Cardiac septum (tissue), 1 donor: Measurements from ENCODE around the gene CENPU. TPM values are rescaled to one million over a fixed set of nuclear protein-coding genes. Genes with fewer than 3 reads are reported as not detected.
"Not testable (repeated sequence)": the region's sequence is repeated elsewhere in the genome, so short reads cannot be mapped to it uniquely, and the experiment has no call there.

Source experiments
- DNase-seq: peaks from one replicate; pipeline ENCODE4 v3.0.0-alpha.2; 2020; ENCODE audit warnings: low spot score
- intact Hi-C: fragments of 100-400 bp; cut with DNase I; formaldehyde crosslinking; loops from one replicate; pipeline ENCODE4 v1.14.0; 2022
- total RNA-seq: library from RNA; stranded (reverse); fragmentation: NEBNext Ultra II Directional; extraction: Animal tissue kit (Norgen Biotek cat#: 25700); gene quantifications from one replicate; pipeline ENCODE4 v1.2.1, GENCODE V29; 2021
- donor health status: DM: no; HTN: no; CAD: no.

Gene CENPU
- total RNA-seq, 1 donor from 2014 or later, result 1.5 TPM

DNA sequence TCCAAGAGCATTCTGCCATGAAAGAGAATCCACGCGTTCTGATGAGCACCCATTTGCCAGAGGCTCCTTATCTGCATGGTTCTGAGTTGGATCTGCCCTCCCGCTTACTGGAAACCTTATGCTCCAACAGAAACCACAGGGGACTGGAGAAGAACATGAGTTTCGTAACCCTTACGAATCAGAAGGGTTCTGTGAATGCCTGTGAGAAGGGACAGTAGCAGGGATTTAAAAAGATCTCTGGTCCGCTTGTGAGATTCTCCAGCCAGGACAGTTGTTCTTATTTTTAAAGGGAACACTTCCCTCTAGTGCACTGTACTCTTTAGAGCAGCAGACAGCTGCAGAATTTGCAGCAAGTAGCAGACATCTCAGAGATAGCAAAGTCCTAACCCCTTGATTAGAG is 22.5 kb upstream of the CENPU start:
- intact Hi-C loops, result no loop called here
- no peak for DNase-seq

DNA sequence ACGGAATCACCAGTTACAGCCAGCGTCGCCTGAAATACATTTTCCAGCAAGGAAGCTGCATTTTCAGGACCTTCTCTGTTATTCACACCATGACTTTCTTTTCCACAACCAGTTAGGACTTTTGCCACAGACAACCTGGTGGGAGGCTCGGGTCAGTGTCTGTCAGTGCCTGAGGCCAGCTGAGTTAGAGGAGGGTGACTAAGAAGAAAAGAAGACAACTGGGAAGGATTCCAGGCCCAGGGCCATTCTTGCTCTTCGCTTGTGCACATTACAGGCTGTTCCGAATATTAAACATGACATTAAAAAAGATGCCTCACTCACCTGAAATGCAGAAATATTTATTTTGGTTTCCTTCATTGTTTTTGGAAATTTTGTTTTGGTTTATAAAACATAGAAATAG is 21.4 kb upstream of the CENPU start:
- no peak for DNase-seq

DNA sequence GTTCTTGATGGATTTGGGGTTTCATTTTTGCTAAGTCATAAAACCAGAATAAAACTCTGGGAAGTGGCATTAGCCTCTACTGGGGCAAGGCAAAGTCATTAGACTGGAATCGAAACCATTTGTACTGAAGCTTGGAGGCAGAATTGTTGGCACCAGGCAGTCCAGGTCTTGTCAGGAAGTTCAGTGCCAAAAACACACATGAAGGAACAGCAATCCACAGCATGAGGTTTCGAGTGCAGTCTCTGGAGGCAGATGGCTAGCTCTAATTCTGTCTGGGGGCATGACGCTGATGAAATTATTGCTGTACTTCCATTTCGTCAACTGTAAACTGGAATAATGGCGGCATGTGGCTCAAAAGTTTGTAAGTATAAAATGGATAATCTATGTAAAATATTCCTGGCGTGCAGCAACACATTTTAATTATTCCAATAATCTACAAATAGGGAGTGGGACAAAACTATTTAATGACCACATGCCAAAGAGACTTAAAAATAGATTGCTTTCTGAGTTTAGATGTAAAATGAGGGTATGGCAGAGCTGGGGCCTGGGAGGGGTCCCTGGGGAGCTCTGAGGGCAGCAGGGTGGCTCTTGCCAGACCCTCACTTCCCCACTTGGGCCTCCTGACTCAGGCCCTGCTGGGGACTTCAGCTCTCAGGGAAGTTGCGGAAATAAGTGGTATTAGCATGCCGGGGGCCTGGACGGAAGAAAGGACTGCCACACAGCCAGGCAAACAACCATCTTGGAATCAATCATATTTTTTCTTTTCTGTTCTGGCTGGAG is 18.8 kb upstream of the CENPU start:
- intact Hi-C loops, result no loop called here
- DNase-seq, result no peak

More for the DNA sequence above, 21.4 kb upstream of the CENPU start:
- intact Hi-C loops, result no loop called here

DNA sequence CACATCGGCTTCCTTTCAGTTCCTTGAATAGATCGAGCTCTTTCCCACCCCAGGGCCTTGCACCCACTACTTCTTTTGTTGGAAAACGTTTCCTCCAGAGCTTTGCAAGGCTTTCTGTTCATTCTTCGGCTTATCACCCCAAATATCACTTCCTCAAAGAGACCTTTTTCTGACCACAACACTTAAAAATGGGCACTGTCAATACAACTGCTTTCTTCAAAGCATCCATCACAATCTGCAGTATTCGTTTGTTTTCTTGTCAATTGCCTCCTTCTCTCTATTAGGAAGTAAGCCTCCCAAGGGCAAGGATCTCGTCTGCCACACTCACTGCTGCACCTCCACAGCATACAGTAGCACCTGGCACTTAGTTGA is 17.7 kb upstream of the CENPU start:
- DNase-seq, result no peak
- intact Hi-C loops, result no loop called here

DNA sequence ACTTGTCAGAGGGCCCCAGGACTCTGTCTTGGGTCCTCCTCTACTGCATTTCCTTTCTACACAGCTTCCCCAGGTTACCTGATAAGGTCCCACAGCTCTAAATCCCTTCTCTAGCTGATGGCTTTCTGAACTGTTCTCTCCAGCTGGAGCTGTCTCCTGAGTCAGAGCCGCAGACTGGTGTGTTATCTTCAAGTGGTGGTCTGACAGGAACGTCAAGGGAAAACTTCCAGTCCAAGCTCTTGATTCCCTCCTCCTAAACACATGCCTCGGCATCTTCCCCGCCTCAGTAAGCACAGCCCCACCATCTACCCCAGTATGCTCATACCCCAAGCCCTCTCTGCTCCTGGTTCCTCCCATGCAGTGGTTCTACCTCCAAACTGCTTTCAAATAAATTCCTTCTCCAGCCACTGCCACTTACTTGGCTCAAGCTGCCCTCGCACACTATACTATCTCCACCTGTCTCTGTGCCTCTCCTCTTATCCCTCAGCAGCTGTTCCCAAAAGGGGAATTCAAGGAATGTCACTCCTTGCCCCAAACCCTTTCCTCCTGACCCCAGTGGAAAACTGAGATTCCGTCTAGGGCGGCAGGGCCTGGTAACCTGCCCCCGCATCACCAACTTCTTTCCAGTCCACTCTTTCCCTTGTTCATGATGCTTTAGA is 17.2 kb upstream of the CENPU start:
- intact Hi-C loops, result no loop called here
- no peak for DNase-seq

DNA sequence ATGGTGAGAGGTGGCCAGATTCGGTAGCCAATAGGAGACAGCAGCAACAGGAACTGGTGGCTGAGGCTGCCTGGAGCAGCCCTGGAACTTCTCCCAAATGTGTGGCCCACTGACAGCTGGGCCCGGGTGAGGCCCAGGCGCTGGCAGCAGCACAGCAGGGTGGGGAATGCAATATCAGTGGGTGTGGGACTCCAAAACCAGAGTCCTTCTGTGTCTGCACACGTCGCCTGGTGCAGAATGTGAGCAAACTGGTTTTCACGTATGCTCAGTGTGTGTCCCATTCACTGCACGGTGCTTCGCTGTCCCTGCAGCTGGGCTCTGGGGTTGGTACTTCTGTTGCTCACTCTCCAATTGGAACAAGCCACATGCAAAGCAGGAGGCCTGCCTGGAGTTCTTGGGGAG is 14.4 kb upstream of the CENPU start:
- DNase-seq, result no peak
- intact Hi-C loops, result loop anchor here (5.0 to 10.0 kb wide), 4 partner anchors 79 to 387 kb away; partner anchors contain the start of gene ACSL1

DNA sequence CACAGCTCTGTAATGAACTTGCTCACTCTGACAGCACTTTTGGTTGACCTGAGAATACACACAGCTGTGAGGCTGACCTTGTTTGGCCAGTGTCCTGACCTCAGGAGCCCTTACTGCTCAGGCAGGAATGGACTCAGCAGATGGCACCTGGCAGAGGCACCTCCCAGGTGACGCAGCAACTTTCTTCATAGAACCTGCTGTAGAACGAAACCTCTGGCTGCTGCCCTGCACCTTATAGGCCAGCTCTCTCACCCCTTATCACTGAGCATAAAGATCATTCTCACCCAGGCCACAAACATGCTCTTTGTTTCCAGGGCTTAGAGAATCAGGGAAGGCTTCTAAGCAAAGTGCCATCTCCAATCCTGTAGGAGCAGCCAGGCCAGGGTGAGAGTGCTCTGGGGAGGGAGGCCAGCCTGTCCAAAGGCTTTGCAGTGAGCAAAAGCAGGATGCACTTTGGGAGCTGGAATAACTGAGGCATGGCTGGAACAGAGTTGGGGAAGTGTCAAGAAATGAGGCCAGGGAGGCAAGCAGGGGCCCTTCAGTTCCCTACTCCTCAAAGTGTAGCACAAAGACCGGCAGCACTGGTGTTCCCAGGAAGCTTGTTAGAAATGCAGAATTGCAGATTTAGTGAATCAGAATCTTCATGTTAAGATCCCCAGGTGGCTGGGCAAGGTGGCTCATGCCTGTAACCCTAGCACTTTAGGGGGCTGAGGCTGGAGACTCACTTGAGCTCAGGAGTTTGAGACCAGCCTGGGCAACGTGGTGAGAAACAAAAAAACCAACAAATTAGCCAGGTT is 13.3 kb upstream of the CENPU start:
- intact Hi-C loops, result loop anchor here (5.0 to 10.0 kb wide), 4 partner anchors 80 to 388 kb away; partner anchors contain the start of gene ACSL1
- no peak for DNase-seq

DNA sequence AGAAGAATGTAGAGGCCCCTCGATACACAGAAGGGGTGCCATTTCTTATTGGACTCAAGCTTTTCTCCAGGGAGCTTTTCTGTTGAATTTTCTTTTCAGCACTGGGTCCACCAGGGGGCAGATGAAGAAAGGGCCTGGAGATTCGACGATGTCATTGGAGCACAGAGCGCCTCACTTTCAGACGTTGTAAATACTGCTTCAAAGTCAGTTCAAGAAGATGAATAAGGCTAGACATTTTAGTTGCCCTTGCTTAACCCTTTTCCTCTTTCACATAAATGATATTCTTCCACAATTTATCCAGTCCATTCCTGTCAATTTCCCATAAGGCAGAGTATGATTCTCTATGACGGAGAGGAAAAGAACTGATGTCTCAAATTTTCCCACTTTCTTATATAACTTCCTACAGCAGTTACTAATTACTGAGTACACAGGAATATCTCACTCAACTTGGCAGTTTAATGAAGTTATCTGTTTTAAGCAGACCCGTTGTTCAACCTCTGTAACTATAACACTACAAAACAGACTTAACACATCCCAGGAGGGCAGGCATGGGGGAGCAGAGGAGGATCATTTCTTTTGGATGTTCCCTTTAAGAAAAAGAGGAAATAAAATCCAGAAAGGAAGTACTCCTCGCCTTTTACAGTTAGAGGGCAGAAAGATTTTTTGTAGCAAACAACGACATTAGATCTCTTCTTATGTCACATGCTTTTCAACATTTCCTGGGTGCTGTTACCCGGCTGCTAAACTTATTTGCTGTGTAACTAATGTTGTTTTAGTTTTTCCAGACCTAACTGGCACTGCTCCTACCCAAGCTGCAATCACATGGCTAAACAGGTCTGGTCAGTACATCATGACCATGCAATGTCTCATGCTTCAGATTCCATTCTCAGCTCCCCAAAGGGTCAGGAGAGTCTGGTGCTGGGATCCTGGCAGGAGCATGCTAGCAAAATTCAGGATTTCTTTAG is 12.2 kb upstream of the CENPU start:
- no peak for DNase-seq
- intact Hi-C loops, result loop anchor here (2.0 to 10.0 kb wide), 5 partner anchors 81 to 389 kb away; partner anchors contain the start of gene ACSL1

DNA sequence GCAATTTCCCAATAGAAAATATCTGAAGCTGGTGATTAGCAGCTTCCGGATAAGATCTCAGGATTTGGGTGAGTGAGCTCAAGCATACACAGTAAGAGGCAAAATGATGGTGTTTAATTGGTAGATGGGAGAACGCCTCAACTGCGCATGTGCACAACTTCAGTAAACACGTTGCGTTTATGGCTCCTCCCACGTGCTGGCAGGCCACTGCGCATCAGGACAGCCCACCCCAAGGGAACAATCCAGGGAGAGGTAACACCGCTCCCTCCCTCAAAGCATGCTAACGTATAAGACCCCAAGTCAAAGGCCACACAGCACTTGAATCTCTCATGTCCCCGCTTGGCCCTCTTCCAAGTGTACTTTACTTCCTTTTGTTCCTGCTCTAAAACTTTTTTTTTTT is 10.3 kb upstream of the CENPU start:
- no peak for DNase-seq
- intact Hi-C loops, result loop anchor here (2.0 to 10.0 kb wide), 4 partner anchors 161 to 391 kb away; no protein-coding TSS in a partner anchor

DNA sequence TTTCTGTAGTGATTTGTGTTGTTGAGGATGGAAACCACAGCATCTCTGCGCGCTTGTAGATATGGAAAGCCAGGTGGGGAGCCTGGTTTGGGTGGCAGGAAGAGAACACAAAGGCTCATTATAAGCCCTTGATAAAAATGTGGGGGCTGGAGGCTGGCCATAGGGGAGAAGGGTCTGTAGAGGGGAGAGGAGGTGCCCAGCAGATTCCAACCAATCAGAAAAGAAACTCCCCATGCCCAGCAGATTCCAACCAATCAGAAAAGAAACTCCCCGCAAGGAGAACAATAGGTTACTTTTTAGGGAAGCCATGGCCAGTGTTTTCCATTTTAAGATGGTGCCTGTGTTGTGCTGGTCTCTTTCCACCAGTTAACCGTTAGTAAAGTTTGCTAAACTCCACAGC is 9.8 kb upstream of the CENPU start:
- DNase-seq, result no peak
- intact Hi-C loops, result loop anchor here (2.0 to 10.0 kb wide), 4 partner anchors 161 to 391 kb away; no protein-coding TSS in a partner anchor

DNA sequence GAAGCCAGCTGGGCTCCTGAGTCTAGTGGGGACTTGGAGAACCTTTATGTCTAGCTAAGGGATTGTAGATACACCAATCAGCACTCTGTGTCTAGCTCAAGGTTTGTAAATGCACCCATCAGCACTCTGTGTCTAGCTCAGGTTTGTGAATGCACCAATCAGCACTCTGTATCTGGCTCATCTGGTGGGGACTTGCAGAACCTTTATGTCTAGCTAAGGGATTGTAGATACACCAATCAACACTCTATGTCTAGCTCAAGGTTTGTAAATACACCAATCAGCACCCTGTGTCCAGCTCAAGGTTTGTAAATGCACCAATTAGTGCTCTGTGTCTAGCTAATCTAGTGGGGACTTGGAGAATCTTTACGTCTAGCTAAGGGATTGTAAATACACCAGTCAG is 7.8 kb upstream of the CENPU start:
- intact Hi-C loops, result loop anchor here (10.0 kb wide), 3 partner anchors 163 to 393 kb away; no protein-coding TSS in a partner anchor
- not testable (repeated sequence) for DNase-seq

DNA sequence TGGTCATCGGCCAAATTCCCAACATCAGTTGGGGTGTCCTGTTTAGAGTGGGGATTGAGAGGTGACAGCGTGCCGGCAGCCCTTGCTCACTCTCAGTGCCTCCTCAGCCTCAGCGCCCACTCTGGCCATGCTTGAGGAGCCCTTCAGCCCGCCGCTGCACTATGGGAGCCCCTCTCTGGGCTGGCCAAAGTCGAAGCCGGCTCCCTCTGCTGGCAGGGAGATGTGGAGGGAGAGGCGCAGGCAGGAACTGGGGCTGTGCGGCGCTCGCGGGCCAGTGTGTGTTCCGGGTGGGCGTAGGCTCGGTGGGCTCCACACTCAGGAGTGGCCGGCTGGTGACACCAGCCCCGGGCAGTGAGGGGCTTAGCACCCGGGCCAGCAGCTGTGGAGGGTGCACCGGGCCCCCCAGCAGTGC is 7.1 kb upstream of the CENPU start:
- intact Hi-C loops, result loop anchor here (10.0 kb wide), 3 partner anchors 164 to 394 kb away; no protein-coding TSS in a partner anchor
- no peak for DNase-seq

DNA sequence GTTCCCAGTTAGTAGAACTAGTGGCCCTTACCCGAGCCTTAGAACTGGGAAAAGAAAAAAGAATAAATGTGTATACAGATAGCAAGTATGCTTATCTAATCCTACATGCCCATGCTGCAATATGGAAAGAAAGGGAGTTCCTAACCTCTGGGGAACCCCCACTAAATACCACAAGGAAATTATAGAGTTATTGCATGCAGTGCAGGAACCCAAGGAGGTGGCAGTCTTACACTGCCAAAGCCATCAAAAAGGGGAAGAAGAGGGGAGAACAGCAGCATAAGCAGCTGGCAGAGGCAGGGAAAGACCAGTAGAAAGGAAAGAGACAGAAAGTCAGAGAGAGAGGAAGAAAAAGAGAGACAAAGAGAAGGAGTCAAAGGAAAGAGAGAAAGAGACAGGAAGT is 5.7 kb upstream of the CENPU start:
- intact Hi-C loops, result loop anchor here (10.0 kb wide), 1 partner anchor 205 kb away; no protein-coding TSS in a partner anchor
- DNase-seq, result not testable (repeated sequence)

DNA sequence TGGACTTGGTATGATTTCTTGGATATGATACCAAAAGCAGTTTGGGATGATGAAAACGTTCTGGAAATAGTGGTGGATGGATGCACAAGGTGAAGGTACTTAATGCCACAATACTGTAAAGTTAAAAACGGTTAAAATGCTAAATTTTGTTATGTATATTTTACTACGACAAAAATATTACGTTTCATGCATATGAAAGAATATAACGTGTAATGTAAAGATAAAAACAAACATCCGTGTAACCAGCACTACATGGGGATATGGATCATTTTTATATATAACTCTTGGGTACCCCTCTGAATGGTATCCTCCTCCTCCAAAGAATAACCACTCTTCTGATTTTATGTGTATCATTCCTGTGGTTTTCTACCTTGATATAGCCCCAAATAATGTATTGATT is 862 bp upstream of the CENPU start:
- intact Hi-C loops, result loop anchor here (2.0 to 10.0 kb wide), 3 partner anchors 86 to 472 kb away; partner anchors contain the start of genes CASP3 and PRIMPOL

DNA sequence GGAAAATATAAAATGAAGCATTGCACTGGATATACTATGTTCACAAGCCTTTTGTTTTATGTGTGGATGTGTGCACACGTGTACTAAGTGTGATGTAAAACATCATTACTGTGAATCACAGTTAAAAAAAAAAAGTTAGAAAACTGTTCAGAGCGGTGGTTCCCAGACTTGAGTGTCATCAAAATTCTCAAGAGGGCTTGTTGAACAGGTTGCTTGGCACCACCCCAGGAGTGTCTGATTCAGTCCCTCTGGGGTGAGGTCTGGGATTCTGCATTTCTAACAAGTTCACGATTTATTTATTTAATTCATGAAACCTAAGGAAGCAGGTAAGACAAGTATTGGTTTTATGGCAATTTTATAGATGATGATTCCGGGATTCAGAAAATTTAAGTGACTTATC is 1.8 kb downstream of the CENPU start:
- no peak for DNase-seq
- intact Hi-C loops, result loop anchor here (5.0 to 10.0 kb wide), 2 partner anchors 197 to 470 kb away; no protein-coding TSS in a partner anchor

More for the DNA sequence above, 862 bp upstream of the CENPU start:
- DNase-seq, result no peak

DNA sequence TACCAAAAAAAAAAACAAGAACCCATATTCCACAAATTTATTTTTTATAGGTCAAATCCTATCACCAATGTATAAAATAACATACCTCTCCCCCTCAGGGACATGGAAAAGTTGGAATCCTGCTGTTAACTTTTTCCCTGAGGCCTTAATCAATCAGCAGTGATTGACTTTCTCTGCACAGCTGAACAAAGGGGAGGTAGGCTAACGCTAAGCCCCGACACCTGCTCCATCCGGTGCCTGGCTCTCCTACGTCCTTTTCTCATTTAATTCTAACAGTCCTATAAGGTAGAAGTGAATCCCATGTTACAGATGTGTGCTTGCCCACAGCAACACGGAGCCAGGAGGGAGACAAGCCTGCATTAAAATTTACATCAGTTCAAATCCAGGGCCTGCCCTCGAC is 2.8 kb downstream of the CENPU start:
- no peak for DNase-seq
- intact Hi-C loops, result loop anchor here (5.0 to 10.0 kb wide), 2 partner anchors 196 to 469 kb away; no protein-coding TSS in a partner anchor

DNA sequence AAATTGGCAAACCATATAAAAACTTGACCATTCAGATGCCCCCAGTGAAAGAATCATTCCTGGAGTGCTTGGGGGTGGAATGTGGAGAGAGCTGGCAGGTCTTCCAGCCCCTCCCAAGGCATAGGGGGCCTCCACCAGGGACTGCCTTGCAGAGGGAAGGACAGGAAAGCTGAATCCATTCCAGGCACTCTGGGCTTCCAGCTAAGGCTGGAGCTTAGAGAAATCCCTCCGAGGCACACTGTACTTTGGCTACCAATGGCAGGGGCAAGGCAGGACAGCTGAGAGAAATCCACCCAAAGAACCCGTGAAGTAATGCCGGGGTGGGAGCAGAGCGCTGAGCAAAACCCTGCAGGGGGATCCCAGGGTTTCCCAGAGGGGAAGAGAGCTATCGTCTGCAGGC is 4.0 kb downstream of the CENPU start:
- no peak for DNase-seq
- intact Hi-C loops, result loop anchor here (5.0 to 10.0 kb wide), 2 partner anchors 195 to 468 kb away; no protein-coding TSS in a partner anchor

DNA sequence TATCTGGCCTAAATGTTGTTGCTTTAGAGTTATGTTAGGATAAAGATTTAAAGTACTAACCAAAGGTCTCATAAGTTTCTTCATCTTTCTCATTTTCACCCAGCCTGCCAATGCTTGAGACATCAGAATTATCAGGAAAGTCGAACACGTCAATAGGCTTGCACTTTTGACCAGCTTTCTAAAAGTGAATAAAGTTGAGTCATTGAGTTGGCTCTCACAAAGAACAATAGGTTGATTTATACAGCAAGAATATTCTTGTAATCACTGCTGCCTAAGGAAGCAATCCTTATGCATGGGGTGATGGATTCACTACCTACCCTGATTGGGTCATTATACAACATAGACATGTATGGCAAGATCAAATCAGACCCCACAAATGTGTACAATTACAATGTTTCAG is 5.0 kb downstream of the CENPU start:
- intact Hi-C loops, result no loop called here

More for the DNA sequence above, 5.0 kb downstream of the CENPU start:
- no peak for DNase-seq
